ENCODE data around the gene KLHL25. TPM values are rescaled to one million over a fixed set of nuclear protein-coding genes. Genes with fewer than 3 reads are reported as not detected.

The KLHL25 gene
- polyA plus RNA-seq, 2 of the 4 experiments (the other 2 are of a cell fraction), result 3.2 to 6.1 TPM

DNA sequence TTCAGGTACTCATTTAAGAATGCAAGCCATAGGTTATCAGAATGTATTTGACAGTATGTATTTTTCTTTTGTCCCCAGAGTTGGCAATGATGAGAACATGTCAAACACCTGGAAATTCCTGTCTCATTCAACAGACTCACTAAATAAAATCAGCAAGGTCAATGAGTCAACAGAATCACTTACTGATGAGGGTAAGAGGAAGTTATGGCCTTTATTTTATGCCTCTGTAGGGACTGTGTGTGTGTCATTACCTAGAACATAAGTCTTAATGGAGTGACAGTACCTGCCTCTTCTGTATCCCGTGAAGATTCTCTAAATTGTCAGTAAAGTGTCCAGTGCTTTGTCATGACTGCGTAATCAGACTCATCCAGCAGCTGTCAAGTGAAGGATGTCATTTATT lies 77.5 kb downstream of the KLHL25 start:
- Histone ChIP-seq H3K9me3 (no peaks in the 10 kb centered on the region), H3K4me2 (no peak overlapping the region), H3K4me3 (no peak overlapping the region), H3K27ac (no peak overlapping the region), H3K4me1 (no peaks in the 10 kb centered on the region)
- ChIA-PET CTCF (no interaction called here), POLR2A (no interaction called here)
- DNase-seq (ENCODE audit: low read depth in 1 of 2, low spot score in 1 of 2) (no peak), FAIRE-seq (no peak), ATAC-seq (no peak)
- WGBS (ENCODE audit: missing lambda C conversion rate), result 89% methylated on average over 2 of the region's 2 CpGs
- TF ChIP-seq EHMT2 (IDR thresholded peaks at IDR 0.05; ENCODE audit: low read depth), result no peak
- TF ChIP-seq HDAC2 (IDR thresholded peaks at IDR 0.05), result no peak
- TF ChIP-seq KDM1A (IDR thresholded peaks at IDR 0.05; ENCODE audit: low read depth), result no peak
- TF ChIP-seq JUNB (IDR thresholded peaks at IDR 0.05), result no peak
- no peak for TF ChIP-seq NFE2L2 (conservative IDR thresholded peaks at IDR 0.05; ENCODE audit: low read length)
- TF ChIP-seq, protein P1, sequence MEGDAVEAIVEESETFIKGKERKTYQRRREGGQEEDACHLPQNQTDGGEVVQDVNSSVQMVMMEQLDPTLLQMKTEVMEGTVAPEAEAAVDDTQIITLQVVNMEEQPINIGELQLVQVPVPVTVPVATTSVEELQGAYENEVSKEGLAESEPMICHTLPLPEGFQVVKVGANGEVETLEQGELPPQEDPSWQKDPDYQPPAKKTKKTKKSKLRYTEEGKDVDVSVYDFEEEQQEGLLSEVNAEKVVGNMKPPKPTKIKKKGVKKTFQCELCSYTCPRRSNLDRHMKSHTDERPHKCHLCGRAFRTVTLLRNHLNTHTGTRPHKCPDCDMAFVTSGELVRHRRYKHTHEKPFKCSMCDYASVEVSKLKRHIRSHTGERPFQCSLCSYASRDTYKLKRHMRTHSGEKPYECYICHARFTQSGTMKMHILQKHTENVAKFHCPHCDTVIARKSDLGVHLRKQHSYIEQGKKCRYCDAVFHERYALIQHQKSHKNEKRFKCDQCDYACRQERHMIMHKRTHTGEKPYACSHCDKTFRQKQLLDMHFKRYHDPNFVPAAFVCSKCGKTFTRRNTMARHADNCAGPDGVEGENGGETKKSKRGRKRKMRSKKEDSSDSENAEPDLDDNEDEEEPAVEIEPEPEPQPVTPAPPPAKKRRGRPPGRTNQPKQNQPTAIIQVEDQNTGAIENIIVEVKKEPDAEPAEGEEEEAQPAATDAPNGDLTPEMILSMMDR (IDR thresholded peaks at IDR 0.05), result no peak
- TF ChIP-seq CEBPB (IDR thresholded peaks at IDR 0.05), result no peak
- TF ChIP-seq BHLHE40 (IDR thresholded peaks at IDR 0.05; ENCODE audit: low read depth, low read length), result no peak
- TF ChIP-seq, protein P2, sequence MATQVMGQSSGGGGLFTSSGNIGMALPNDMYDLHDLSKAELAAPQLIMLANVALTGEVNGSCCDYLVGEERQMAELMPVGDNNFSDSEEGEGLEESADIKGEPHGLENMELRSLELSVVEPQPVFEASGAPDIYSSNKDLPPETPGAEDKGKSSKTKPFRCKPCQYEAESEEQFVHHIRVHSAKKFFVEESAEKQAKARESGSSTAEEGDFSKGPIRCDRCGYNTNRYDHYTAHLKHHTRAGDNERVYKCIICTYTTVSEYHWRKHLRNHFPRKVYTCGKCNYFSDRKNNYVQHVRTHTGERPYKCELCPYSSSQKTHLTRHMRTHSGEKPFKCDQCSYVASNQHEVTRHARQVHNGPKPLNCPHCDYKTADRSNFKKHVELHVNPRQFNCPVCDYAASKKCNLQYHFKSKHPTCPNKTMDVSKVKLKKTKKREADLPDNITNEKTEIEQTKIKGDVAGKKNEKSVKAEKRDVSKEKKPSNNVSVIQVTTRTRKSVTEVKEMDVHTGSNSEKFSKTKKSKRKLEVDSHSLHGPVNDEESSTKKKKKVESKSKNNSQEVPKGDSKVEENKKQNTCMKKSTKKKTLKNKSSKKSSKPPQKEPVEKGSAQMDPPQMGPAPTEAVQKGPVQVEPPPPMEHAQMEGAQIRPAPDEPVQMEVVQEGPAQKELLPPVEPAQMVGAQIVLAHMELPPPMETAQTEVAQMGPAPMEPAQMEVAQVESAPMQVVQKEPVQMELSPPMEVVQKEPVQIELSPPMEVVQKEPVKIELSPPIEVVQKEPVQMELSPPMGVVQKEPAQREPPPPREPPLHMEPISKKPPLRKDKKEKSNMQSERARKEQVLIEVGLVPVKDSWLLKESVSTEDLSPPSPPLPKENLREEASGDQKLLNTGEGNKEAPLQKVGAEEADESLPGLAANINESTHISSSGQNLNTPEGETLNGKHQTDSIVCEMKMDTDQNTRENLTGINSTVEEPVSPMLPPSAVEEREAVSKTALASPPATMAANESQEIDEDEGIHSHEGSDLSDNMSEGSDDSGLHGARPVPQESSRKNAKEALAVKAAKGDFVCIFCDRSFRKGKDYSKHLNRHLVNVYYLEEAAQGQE (IDR thresholded peaks at IDR 0.05), result no peak
- no peak for TF ChIP-seq NPAS2 (CRISPR knock-in tag; IDR thresholded peaks at IDR 0.05; ENCODE audit: borderline replicate concordance)
- no peak for TF ChIP-seq SMC3 (IDR thresholded peaks at IDR 0.05)
- no peak for TF ChIP-seq FOXS1 (CRISPR knock-in tag; IDR thresholded peaks at IDR 0.05)
- TF ChIP-seq EHF (CRISPR knock-in tag; IDR thresholded peaks at IDR 0.05), result no peak
- TF ChIP-seq POLR2A (IDR thresholded peaks at IDR 0.05; ENCODE audit: low read length), result no peak
- TF ChIP-seq, protein P3, sequence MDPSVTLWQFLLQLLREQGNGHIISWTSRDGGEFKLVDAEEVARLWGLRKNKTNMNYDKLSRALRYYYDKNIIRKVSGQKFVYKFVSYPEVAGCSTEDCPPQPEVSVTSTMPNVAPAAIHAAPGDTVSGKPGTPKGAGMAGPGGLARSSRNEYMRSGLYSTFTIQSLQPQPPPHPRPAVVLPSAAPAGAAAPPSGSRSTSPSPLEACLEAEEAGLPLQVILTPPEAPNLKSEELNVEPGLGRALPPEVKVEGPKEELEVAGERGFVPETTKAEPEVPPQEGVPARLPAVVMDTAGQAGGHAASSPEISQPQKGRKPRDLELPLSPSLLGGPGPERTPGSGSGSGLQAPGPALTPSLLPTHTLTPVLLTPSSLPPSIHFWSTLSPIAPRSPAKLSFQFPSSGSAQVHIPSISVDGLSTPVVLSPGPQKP (IDR thresholded peaks at IDR 0.05; ENCODE audit: low read depth, low read length), result no peak

DNA sequence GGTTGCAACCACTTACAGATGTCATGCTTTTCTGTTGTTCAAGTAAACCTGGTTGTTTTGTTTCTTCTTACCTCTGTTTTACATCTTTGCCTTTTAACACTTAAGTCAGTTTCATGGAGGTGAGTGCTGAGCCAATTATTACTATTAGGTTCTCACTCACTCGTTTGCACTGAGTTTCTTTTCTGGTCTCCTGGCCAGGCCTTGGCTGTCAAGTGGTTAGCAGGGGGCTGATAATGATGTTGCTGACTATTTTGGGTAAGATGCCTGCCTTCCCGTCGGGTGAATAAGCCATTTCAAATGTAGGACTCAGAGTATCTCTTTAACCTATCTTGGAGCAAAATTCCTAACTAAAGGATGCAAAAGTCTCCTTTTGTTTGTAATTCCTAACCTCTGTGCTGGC lies 78.5 kb downstream of the KLHL25 start:
- Histone ChIP-seq H3K4me3 (no peak overlapping the region), H3K4me2 (no peak overlapping the region), H3K27ac (no peak overlapping the region), H3K4me1 (no peaks in the 10 kb centered on the region), H3K9me3 (no peaks in the 10 kb centered on the region)
- FAIRE-seq, result no peak
- ChIA-PET POLR2A (no interaction called here), CTCF (interaction anchor here (0.6 to 1.0 kb wide), 2 partner anchors 138 to 229 kb away, joined by 3 read pairs; no protein-coding TSS in a partner anchor)
- no peak for ATAC-seq
- TF ChIP-seq BHLHE40 (IDR thresholded peaks at IDR 0.05; ENCODE audit: low read depth, low read length) (no peak), NFE2L2 (conservative IDR thresholded peaks at IDR 0.05; ENCODE audit: low read length) (no peak), KDM5A (IDR thresholded peaks at IDR 0.05) (no peak)
- TF ChIP-seq, protein P4, sequence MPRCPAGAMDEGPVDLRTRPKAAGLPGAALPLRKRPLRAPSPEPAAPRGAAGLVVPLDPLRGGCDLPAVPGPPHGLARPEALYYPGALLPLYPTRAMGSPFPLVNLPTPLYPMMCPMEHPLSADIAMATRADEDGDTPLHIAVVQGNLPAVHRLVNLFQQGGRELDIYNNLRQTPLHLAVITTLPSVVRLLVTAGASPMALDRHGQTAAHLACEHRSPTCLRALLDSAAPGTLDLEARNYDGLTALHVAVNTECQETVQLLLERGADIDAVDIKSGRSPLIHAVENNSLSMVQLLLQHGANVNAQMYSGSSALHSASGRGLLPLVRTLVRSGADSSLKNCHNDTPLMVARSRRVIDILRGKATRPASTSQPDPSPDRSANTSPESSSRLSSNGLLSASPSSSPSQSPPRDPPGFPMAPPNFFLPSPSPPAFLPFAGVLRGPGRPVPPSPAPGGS (IDR thresholded peaks at IDR 0.05), result no peak
- 84% methylated on average over 3 of the region's 3 CpGs for WGBS (ENCODE audit: missing lambda C conversion rate)
- DNase-seq (ENCODE audit: low read depth in 1 of 2, low spot score in 1 of 2), result no peak

All from A549 (cell line).